GM12891 (cell line): ENCODE measurements around the gene IL22RA1.

ENCODE experiments used
- DNase-seq: peaks from one replicate; pipeline ENCODE4 v3.0.0; 2011; ENCODE audit warnings: low spot score; ENCODE audit not compliant: insufficient read length
- FAIRE-seq: peaks from 2 replicates; lab custom pipeline; 2011; peaks lifted over from hg19 to GRCh38; lab: Jason Lieb, UNC
- PAX5 ChIP-seq: IDR thresholded peaks from 2 replicates; pipeline ENCODE4 v1.6.1; 2011; ENCODE audit warnings: low read length, moderate library complexity, mild to moderate bottlenecking; ENCODE audit not compliant: insufficient read depth, severe bottlenecking
- POLR2A ChIP-seq: IDR thresholded peaks from 2 replicates; pipeline ENCODE4 v1.6.1; 2011; ENCODE audit warnings: low read depth, low read length, control low read depth
- POLR2AphosphoS5 ChIP-seq: IDR thresholded peaks from 2 replicates; pipeline ENCODE4 v1.6.1; 2011; ENCODE audit warnings: low read depth, low read length, control low read depth
- POU2F2 ChIP-seq: IDR thresholded peaks from 2 replicates; pipeline ENCODE4 v1.6.1; 2011; ENCODE audit warnings: low read depth, mild to moderate bottlenecking, control low read depth, low read length, moderate library complexity
- SPI1 ChIP-seq: IDR thresholded peaks from 2 replicates; pipeline ENCODE4 v1.6.1; 2011; ENCODE audit warnings: low read depth, low read length, control low read depth
- TAF1 ChIP-seq: IDR thresholded peaks from 2 replicates; pipeline ENCODE4 v1.6.1; 2011; ENCODE audit warnings: low read depth, low read length, control low read depth

The IL22RA1 gene

GRCh38 chr1:24094554-24094953 is 48.4 kb downstream of the IL22RA1 start:
- DNase-seq (no peak), FAIRE-seq (no peak)
- TF ChIP-seq TAF1 (no peak), SPI1 (no peak), PAX5 (no peak), POLR2A (no peak), POU2F2 (no peak), POLR2AphosphoS5 (no peak)

GRCh38 chr1:24093732-24094131 is 49.2 kb downstream of the IL22RA1 start:
- TF ChIP-seq PAX5 (no peak), SPI1 (no peak), POU2F2 (no peak), TAF1 (no peak), POLR2A (no peak), POLR2AphosphoS5 (no peak)
- DNase-seq (no peak), FAIRE-seq (no peak)

- TF ChIP-seq PAX5: no peak
- no peak for TF ChIP-seq POU2F2
- no peak for TF ChIP-seq POLR2AphosphoS5
- TF ChIP-seq POLR2A: no peak
- TF ChIP-seq TAF1: no peak
- TF ChIP-seq SPI1: no peak
- no peak for DNase-seq
- FAIRE-seq: no peak
These were observed 50.0 kb downstream of the IL22RA1 start for GRCh38 chr1:24092979-24093378.

- no peak for TF ChIP-seq POLR2A
- no peak for TF ChIP-seq POU2F2
- no peak for TF ChIP-seq SPI1
- no peak for TF ChIP-seq PAX5
- TF ChIP-seq POLR2AphosphoS5: no peak
- no peak for TF ChIP-seq TAF1
- no peak for FAIRE-seq
- DNase-seq: no peak
These were observed 50.9 kb downstream of the IL22RA1 start for GRCh38 chr1:24091971-24092482.

- DNase-seq (no peak), FAIRE-seq (no peak)
- no peak for TF ChIP-seq PAX5
- no peak for TF ChIP-seq POU2F2
- no peak for TF ChIP-seq SPI1
- no peak for TF ChIP-seq TAF1
- no peak for TF ChIP-seq POLR2A
- no peak for TF ChIP-seq POLR2AphosphoS5
These were observed 52.2 kb downstream of the IL22RA1 start for GRCh38 chr1:24090736-24091135.

GRCh38 chr1:24089743-24090555 is 53.0 kb downstream of the IL22RA1 start:
- TF ChIP-seq POLR2A (no peak), PAX5 (no peak), POLR2AphosphoS5 (no peak), SPI1 (no peak), POU2F2 (no peak), TAF1 (no peak)
- DNase-seq: no peak
- no peak for FAIRE-seq

- TF ChIP-seq POLR2AphosphoS5 (no peak), POLR2A (no peak), PAX5 (no peak), SPI1 (no peak), TAF1 (no peak), POU2F2 (no peak)
- no peak for DNase-seq
- FAIRE-seq: no peak
These were observed 53.8 kb downstream of the IL22RA1 start for GRCh38 chr1:24089027-24089742.

- DNase-seq (no peak), FAIRE-seq (no peak)
These were observed 56.5 kb downstream of the IL22RA1 start for GRCh38 chr1:24086466-24086865.

GRCh38 chr1:24085546-24085945 is 57.4 kb downstream of the IL22RA1 start:
- no peak for FAIRE-seq
- no peak for DNase-seq
- TF ChIP-seq POLR2A: no peak
- no peak for TF ChIP-seq PAX5
- no peak for TF ChIP-seq POU2F2
- no peak for TF ChIP-seq TAF1
- TF ChIP-seq POLR2AphosphoS5: no peak
- no peak for TF ChIP-seq SPI1

More at GRCh38 chr1:24086466-24086865, 56.5 kb downstream of the IL22RA1 start:
- TF ChIP-seq PAX5: no peak
- no peak for TF ChIP-seq POLR2AphosphoS5
